Fibroblast of skin of abdomen (primary cell): ENCODE data around the gene USP51.
"Not testable (repeated sequence)": the region's sequence is repeated elsewhere in the genome, so short reads cannot be mapped to it uniquely, and the experiment has no call there.

ENCODE experiments used
- DNase-seq: peaks from one replicate; pipeline ENCODE4 v3.0.0-alpha.2; 2013

USP51 gene

GRCh38 chrX:55465108-55465507, 24.5 kb downstream of the USP51 start:
- not testable (repeated sequence) for DNase-seq

- DNase-seq, result not testable (repeated sequence)
These were observed 25.6 kb downstream of the USP51 start for GRCh38 chrX:55464050-55464449.

- not testable (repeated sequence) for DNase-seq
These were observed 29.7 kb downstream of the USP51 start for GRCh38 chrX:55459926-55460325.

GRCh38 chrX:55459426-55459825, 30.2 kb downstream of the USP51 start:
- not testable (repeated sequence) for DNase-seq

- not testable (repeated sequence) for DNase-seq
These were observed 33.9 kb downstream of the USP51 start for GRCh38 chrX:55455708-55456107.

- DNase-seq, result no peak
These were observed 36.9 kb downstream of the USP51 start for GRCh38 chrX:55452833-55453124.

GRCh38 chrX:55451990-55452832, 37.4 kb downstream of the USP51 start, which contains the start of gene MAGEH1:
MAGEH1 (plus strand) TSS chrX:55452127; CDS start chrX:55452375, 248 bp downstream.
- DNase-seq, result peak; percentile 81

GRCh38 chrX:55451626-55451989, 38.0 kb downstream of the USP51 start:
- DNase-seq, result no peak

GRCh38 chrX:55451141-55451540, 38.5 kb downstream of the USP51 start:
- no peak for DNase-seq

- no peak for DNase-seq
These were observed 39.4 kb downstream of the USP51 start for GRCh38 chrX:55450259-55450658.

- DNase-seq, result not testable (repeated sequence)
These were observed 46.2 kb downstream of the USP51 start for GRCh38 chrX:55443468-55443867.
